HG02571 (cell line): ENCODE measurements around the gene HOXA3.

Source experiments
- ATAC-seq: cut with Tn5 transposase; IDR thresholded peaks from one replicate; pipeline ENCODE4 v1.9.1; 2021; ENCODE audit warnings: mild to moderate bottlenecking, moderate library complexity; ENCODE audit not compliant: unreplicated experiment

Gene HOXA3

GRCh38 chr7:27151931-27152815, at the start of gene HOXA3:
HOXA3 (minus strand) TSS chr7:27152583; CDS start chr7:27110640, 41,943 bp downstream.
- no peak for ATAC-seq

- no peak for ATAC-seq
Measured at GRCh38 chr7:27201580-27202017, 49.2 kb upstream of the HOXA3 start.

- ATAC-seq, result no peak
Measured at GRCh38 chr7:27200761-27201579, 48.6 kb upstream of the HOXA3 start.

GRCh38 chr7:27199849-27200760, 47.7 kb upstream of the HOXA3 start, which contains the start of gene HOXA13:
HOXA13 (minus strand) TSS chr7:27200091; CDS start chr7:27200077, 14 bp downstream.
- no peak for ATAC-seq

- ATAC-seq, result no peak
Measured at GRCh38 chr7:27198871-27199801, 46.8 kb upstream of the HOXA3 start.

GRCh38 chr7:27198138-27198841, 45.9 kb upstream of the HOXA3 start:
- ATAC-seq, result no peak

GRCh38 chr7:27197137-27198042, 45.0 kb upstream of the HOXA3 start:
- ATAC-seq, result no peak

GRCh38 chr7:27196287-27196767, 43.9 kb upstream of the HOXA3 start:
- no peak for ATAC-seq

- ATAC-seq, result no peak
Measured at GRCh38 chr7:27194686-27195379, 42.5 kb upstream of the HOXA3 start.

GRCh38 chr7:27194002-27194352, 41.6 kb upstream of the HOXA3 start:
- ATAC-seq, result no peak

GRCh38 chr7:27193335-27194001, 41.1 kb upstream of the HOXA3 start:
- no peak for ATAC-seq

GRCh38 chr7:27192546-27193334, 40.4 kb upstream of the HOXA3 start:
- ATAC-seq, result no peak

- ATAC-seq, result no peak
Measured at GRCh38 chr7:27191833-27192545, 39.6 kb upstream of the HOXA3 start.

GRCh38 chr7:27191161-27191731, 38.9 kb upstream of the HOXA3 start:
- ATAC-seq, result no peak
